ENCODE measurements around the gene PPM1L.

DNA sequence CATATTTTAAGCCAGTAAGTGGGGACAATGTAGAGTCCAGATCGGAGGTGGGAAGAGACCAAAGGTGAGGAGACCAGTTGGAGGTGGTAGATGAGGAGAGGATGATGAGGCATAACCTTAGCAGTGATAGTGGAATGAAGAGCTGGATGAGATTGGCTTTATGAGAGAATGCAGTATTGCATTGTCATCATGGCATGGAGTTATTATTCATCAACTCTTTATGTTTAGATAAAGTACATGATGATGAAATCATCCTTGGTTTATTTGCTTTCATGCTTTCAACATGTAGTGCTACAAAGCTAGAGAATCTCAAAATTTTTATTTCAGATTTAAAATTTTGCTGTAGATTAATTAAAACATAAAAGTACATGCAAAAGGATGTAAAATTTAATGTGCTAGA is 64.0 kb downstream of the PPM1L start:
- TF ChIP-seq CTCF (IDR thresholded peaks at IDR 0.05; ENCODE audit: low read depth, low read length, poor library complexity, severe bottlenecking) (no peak), EZH2phosphoT487 (IDR thresholded peaks at IDR 0.05; ENCODE audit: borderline replicate concordance, low read length) (no peak)
